BLaER1 (cell line): ENCODE measurements around the gene SCIMP.
"Not testable (repeated sequence)": the region's sequence is repeated elsewhere in the genome, so short reads cannot be mapped to it uniquely, and the experiment has no call there.

ENCODE experiments used
- H3K27ac ChIP-seq: shearing (Covaris generic); formaldehyde crosslinking; 2 replicates; pipeline ENCODE4 v1.8.1; 2022
- H3K27me3 ChIP-seq: shearing (Covaris generic); formaldehyde crosslinking; 2 replicates; pipeline ENCODE4 v1.8.1; 2022
- H3K36me3 ChIP-seq: shearing (Covaris generic); formaldehyde crosslinking; 2 replicates; pipeline ENCODE4 v1.8.1; 2022
- H3K4me1 ChIP-seq: shearing (Covaris generic); formaldehyde crosslinking; 2 replicates; pipeline ENCODE4 v1.8.1; 2022
- H3K4me2 ChIP-seq: shearing (Covaris generic); formaldehyde crosslinking; 2 replicates; pipeline ENCODE4 v1.8.1; 2022
- H3K4me3 ChIP-seq: shearing (Covaris generic); formaldehyde crosslinking; 2 replicates; pipeline ENCODE4 v1.8.1; 2022
- H3K9ac ChIP-seq: shearing (Covaris generic); formaldehyde crosslinking; 2 replicates; pipeline ENCODE4 v1.8.1; 2022
- H3K9me3 ChIP-seq: shearing (Covaris generic); formaldehyde crosslinking; 2 replicates; pipeline ENCODE4 v1.8.1; 2022
- H4K20me1 ChIP-seq: shearing (Covaris generic); formaldehyde crosslinking; 2 replicates; pipeline ENCODE4 v1.8.1; 2022
- Cebpa-rat ChIP-seq: shearing (Covaris generic); IDR thresholded peaks from 2 replicates; pipeline ENCODE4 v1.8.1; 2022

Gene SCIMP

DNA sequence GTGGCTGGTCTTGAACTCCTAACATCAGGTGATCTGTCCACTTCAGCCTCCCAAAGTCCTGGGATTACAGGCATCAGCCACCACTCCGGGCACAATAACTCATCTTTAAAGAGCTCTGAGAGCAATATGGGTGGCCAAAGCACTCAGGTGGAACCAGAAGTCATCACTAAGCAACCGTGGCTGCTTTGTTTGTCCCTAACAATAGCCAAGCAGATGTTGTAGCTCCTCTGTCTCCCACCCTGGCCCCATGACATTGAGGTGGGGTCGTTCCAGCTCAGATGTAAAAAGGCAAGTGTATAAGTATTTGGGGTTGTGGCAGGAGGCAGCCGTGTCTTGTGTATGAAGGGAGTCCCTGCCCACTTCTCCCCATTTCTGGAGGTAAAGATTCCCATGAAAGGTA lies 3.7 kb upstream of the SCIMP start:
- Histone ChIP-seq H3K4me2 (peak overlapping the region; percentile 1; the same call in 1 of the 2 replicates), H3K36me3 (no peaks in the 10 kb centered on the region), H3K4me3 (no peak overlapping the region), H4K20me1 (no peaks in the 10 kb centered on the region), H3K9ac (no peak overlapping the region), H3K4me1 (peaks cover 52% of the 10 kb centered on the region), H3K27me3 (no peaks in the 10 kb centered on the region), H3K27ac (no peak overlapping the region), H3K9me3 (no peaks in the 10 kb centered on the region)
- no peak for TF ChIP-seq Cebpa-rat

DNA sequence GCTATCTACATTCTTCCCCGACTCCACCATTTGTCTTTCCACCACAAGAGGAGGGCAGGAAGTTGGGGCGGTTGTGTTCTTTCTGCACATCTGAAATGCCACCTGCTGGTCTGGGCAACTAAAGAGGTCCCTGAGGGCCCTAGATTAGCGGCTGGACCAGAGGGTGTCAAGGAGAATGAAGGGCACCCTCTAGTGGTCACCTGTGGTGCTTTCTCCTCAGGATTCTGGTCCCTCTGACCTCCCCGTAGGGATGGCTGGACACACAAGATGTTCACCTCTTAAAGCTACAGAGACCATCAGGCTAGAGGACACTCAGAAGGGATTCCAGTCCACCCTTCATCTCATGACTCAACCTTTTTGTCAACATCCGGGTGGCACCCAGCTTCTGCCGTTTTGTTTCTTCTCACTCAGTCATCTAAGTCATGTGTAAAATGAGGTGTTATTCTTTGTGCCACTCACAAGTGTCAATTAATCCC lies 2.9 kb upstream of the SCIMP start:
- H3K9ac ChIP-seq = no peak overlapping the region
- H3K36me3 ChIP-seq = no peaks in the 10 kb centered on the region
- no peaks in the 10 kb centered on the region for H4K20me1 ChIP-seq
- H3K27ac ChIP-seq = peak overlapping the region; percentile 31; the same call in 1 of the 2 replicates
- H3K27me3 ChIP-seq = no peaks in the 10 kb centered on the region
- TF ChIP-seq Cebpa-rat = no peak
- peak overlapping the region; percentile 41 for H3K4me2 ChIP-seq
- peaks cover 47% of the 10 kb centered on the region for H3K4me1 ChIP-seq
- H3K4me3 ChIP-seq = no peak overlapping the region
- no peaks in the 10 kb centered on the region for H3K9me3 ChIP-seq

GRCh38 chr17:5236938-5237540 lies 2.4 kb upstream of the SCIMP start:
- no peak overlapping the region for H3K4me3 ChIP-seq
- H3K4me1 ChIP-seq = peaks cover 47% of the 10 kb centered on the region
- H3K36me3 ChIP-seq = no peaks in the 10 kb centered on the region
- H3K27ac ChIP-seq = peak overlapping the region; percentile 31; the same call in 1 of the 2 replicates
- no peak for TF ChIP-seq Cebpa-rat
- H3K9ac ChIP-seq = no peak overlapping the region
- H3K27me3 ChIP-seq = no peaks in the 10 kb centered on the region
- no peaks in the 10 kb centered on the region for H4K20me1 ChIP-seq
- H3K4me2 ChIP-seq = peak overlapping the region; percentile 41
- no peaks in the 10 kb centered on the region for H3K9me3 ChIP-seq

DNA sequence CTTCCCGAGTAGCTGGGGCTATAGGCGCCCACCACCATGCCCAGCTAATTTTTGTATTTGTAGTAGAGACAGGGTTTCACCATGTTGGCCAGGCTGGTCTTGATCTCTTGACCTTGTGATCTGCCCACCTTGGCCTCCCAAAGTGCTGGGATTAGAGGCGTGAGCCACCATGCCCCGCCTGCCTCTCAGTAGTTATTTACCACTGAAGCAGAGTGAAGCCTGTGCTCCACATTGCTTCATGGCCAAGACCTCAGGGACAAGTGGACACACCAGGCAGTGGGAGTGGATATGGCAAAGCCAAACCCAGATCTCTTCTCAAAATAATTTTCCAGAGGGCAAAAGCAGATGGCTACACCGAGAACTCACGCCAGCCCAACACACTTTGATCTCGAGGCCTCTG lies 1.2 kb downstream of the SCIMP start:
- not testable (repeated sequence) for H3K27ac ChIP-seq

GRCh38 chr17:5226940-5227878 lies 7.5 kb downstream of the SCIMP start:
- Histone ChIP-seq H4K20me1 (no peaks in the 10 kb centered on the region), H3K4me1 (peaks cover 21% of the 10 kb centered on the region), H3K9ac (no peak overlapping the region), H3K9me3 (no peaks in the 10 kb centered on the region), H3K27me3 (no peaks in the 10 kb centered on the region), H3K36me3 (no peaks in the 10 kb centered on the region; the same call in 1 of the 2 replicates), H3K4me3 (no peak overlapping the region), H3K27ac (no peak overlapping the region), H3K4me2 (peak overlapping the region; percentile 28; the same call in 1 of the 2 replicates)
- TF ChIP-seq Cebpa-rat = no peak

More for the DNA sequence above, 1.2 kb downstream of the SCIMP start:
- not testable (repeated sequence) for H3K9ac ChIP-seq, H3K27me3 ChIP-seq, H3K4me3 ChIP-seq, H3K4me2 ChIP-seq, H3K36me3 ChIP-seq, H4K20me1 ChIP-seq, H3K9me3 ChIP-seq
- H3K4me1 ChIP-seq = peaks cover 40% of the 10 kb centered on the region

GRCh38 chr17:5225668-5226457 lies 8.8 kb downstream of the SCIMP start:
- H4K20me1 ChIP-seq = no peaks in the 10 kb centered on the region
- H3K36me3 ChIP-seq = no peaks in the 10 kb centered on the region; the same call in 1 of the 2 replicates
- peak overlapping the region; percentile 28 for H3K4me2 ChIP-seq
- no peak overlapping the region for H3K27ac ChIP-seq
- no peaks in the 10 kb centered on the region for H3K9me3 ChIP-seq
- no peaks in the 10 kb centered on the region for H3K27me3 ChIP-seq
- no peak overlapping the region for H3K9ac ChIP-seq
- H3K4me3 ChIP-seq = no peak overlapping the region
- peaks cover 18% of the 10 kb centered on the region for H3K4me1 ChIP-seq
- no peak for TF ChIP-seq Cebpa-rat

DNA sequence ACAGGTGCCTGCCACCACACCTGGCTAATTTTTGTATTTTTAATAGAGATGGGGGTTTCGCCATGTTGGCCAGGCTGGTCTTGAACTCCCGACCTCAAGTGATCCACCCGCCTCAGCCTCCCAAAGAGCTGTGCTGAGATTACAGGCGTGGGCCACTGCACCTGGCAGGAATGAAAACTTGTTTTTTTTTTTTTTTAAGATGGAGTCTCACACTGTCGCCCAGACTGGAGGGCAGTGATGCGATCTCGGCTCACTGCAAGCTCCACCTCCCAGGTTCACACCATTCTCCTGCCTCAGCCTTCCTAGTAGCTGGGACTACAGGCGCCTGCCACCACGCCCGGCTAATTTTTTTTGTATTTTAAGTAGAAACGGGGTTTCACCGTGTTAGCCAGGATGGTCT lies 12.7 kb downstream of the SCIMP start:
- not testable (repeated sequence) for H3K27ac ChIP-seq, H3K9ac ChIP-seq, H3K4me2 ChIP-seq

DNA sequence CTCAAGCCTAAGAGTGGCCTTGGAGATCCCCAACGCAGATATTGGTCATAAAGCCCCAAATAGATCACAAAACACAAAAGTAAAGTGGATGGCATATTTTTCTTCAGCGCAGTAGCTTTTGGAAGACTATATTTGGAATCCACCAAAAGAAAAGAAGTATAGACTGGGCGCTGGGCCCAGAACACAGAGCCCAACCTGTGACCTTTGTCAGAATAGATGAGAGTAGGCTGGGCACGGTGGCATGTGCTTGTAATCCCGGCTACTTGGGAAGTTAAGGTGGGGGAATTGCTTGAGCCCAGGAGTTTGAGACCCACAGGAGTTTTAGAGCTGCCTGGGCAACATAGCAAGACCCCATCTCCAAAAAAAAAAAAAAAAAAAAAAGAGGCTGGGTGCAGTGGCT lies 14.6 kb downstream of the SCIMP start:
- Histone ChIP-seq H3K4me3 (no peak overlapping the region), H3K9me3 (no peaks in the 10 kb centered on the region), H3K36me3 (peaks cover 8% of the 10 kb centered on the region; the same call in 1 of the 2 replicates), H3K4me1 (no peaks in the 10 kb centered on the region), H3K9ac (no peak overlapping the region), H3K27ac (no peak overlapping the region), H4K20me1 (no peaks in the 10 kb centered on the region), H3K4me2 (no peak overlapping the region), H3K27me3 (no peaks in the 10 kb centered on the region)
- TF ChIP-seq Cebpa-rat = no peak

More for the DNA sequence above, 12.7 kb downstream of the SCIMP start:
- not testable (repeated sequence) for H3K36me3 ChIP-seq, H3K27me3 ChIP-seq, H3K9me3 ChIP-seq, H4K20me1 ChIP-seq, H3K4me3 ChIP-seq
- H3K4me1 ChIP-seq = peaks cover 11% of the 10 kb centered on the region

DNA sequence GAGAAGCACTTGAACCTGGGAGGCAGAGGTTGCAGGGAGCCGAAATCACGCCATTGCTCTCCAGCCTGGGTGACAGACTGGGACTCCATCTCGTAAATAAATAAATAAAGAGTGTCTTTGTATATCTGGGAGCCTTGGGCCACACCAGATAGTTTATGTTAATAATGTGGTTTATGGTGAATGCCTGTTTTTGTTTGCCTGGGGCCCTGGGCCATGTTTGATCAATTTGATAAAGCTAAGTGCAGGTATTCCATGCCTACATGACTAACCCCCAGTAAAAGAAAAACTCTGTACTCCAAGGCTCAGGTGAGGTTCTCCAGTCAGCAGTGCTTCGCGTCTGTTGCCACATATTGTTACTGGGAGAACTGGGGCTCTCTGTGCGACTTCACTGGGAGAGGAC lies 15.1 kb downstream of the SCIMP start:
- H3K9ac ChIP-seq = no peak overlapping the region
- no peaks in the 10 kb centered on the region for H3K27me3 ChIP-seq
- H3K9me3 ChIP-seq = no peaks in the 10 kb centered on the region
- H3K4me1 ChIP-seq = no peaks in the 10 kb centered on the region
- no peak overlapping the region for H3K4me2 ChIP-seq
- no peaks in the 10 kb centered on the region for H4K20me1 ChIP-seq
- no peak for TF ChIP-seq Cebpa-rat
- no peak overlapping the region for H3K4me3 ChIP-seq
- H3K27ac ChIP-seq = no peak overlapping the region
- peaks cover 10% of the 10 kb centered on the region; the same call in 1 of the 2 replicates for H3K36me3 ChIP-seq

- H3K4me2 ChIP-seq, H3K9ac ChIP-seq, H3K27me3 ChIP-seq, H3K27ac ChIP-seq, H3K9me3 ChIP-seq, H4K20me1 ChIP-seq, H3K4me3 ChIP-seq: not testable (repeated sequence)
- Histone ChIP-seq H3K36me3 (peaks cover 10% of the 10 kb centered on the region; the same call in 1 of the 2 replicates), H3K4me1 (peaks cover 14% of the 10 kb centered on the region)
Observed at GRCh38 chr17:5217562-5217961, 17.1 kb downstream of the SCIMP start.
